Spleen (tissue), 11 donors: ENCODE measurements around the gene CNN3. TPM values are rescaled to one million over a fixed set of nuclear protein-coding genes. Genes with fewer than 3 reads are reported as not detected.
A peak's percentile ranks its signal among the peaks of the same experiment; 100 is the strongest.

Experiments
- DNase-seq: peaks from one replicate; pipeline ENCODE4 v3.0.0-alpha.2; 2020
- H3K27ac ChIP-seq, 8 donors: fragments of 200-600 bp; sonication (generic) in 7 of 8; 1 replicate in 4 of 8; 2 replicates in 4 of 8; pipeline versions ENCODE4 v1.5.0 to v1.8.0; 2016 to 2021; ENCODE audit warnings: inconsistent platforms in 4 of 8, mild to moderate bottlenecking in 4 of 8, moderate library complexity in 1 of 8
- H3K27me3 ChIP-seq, 7 donors: fragments of 200-600 bp; sonication (generic) in 6 of 7; replicated peaks in 1 of 7; 1 replicate in 4 of 7; 2 replicates in 3 of 7; pipeline versions ENCODE4 v1.5.0 to v1.8.0; 2016 to 2021; ENCODE audit warnings: inconsistent platforms in 3 of 7, mild to moderate bottlenecking in 1 of 7
- H3K36me3 ChIP-seq, 6 donors: fragments of 200-600 bp; sonication (generic) in 5 of 6; 1 replicate in 4 of 6; 2 replicates in 2 of 6; pipeline versions ENCODE4 v1.5.0 to v1.8.0; 2016 to 2021; ENCODE audit warnings: inconsistent platforms in 2 of 6
- H3K4me1 ChIP-seq, 6 donors: fragments of 200-600 bp; sonication (generic) in 5 of 6; 1 replicate in 3 of 6; 2 replicates in 3 of 6; pipeline versions ENCODE4 v1.5.0 to v1.8.0; 2016 to 2021; ENCODE audit warnings: inconsistent platforms in 3 of 6
- H3K4me3 ChIP-seq, 8 donors: fragments of 200-600 bp; sonication (generic) in 7 of 8; 1 replicate in 4 of 8; 2 replicates in 4 of 8; pipeline versions ENCODE4 v1.5.0 to v1.8.0; 2016 to 2021; ENCODE audit warnings: inconsistent platforms in 4 of 8, mild to moderate bottlenecking in 4 of 8, moderate library complexity in 2 of 8
- H3K9me3 ChIP-seq, 8 donors: fragments of 200-600 bp; sonication (generic) in 7 of 8; 1 replicate in 4 of 8; 2 replicates in 4 of 8; pipeline versions ENCODE4 v1.5.0 to v1.8.0; 2016 to 2021; ENCODE audit warnings: inconsistent platforms in 4 of 8
- CTCF ChIP-seq, 11 experiments: fragments of 200-600 bp in 7 of 11; fragments of 450-650 bp in 4 of 11; sonication (generic) in 4 of 11; IDR thresholded peaks in 8 of 11; conservative IDR thresholded peaks in 3 of 11; 1 replicate in 7 of 11; 2 replicates in 4 of 11; pipeline versions ENCODE4 v1.4.0 to v1.8.0; 2016 to 2021; ENCODE audit warnings: antibody characterized with exemption in 11 of 11, inconsistent platforms in 4 of 11, mild to moderate bottlenecking in 1 of 11
- POLR2A ChIP-seq, 3 donors: fragments of 450-650 bp; IDR thresholded peaks; one replicate each; pipeline ENCODE4 v1.5.1; 2017; ENCODE audit warnings: antibody characterized with exemption in 3 of 3, mild to moderate bottlenecking in 1 of 3
- POLR2AphosphoS5 ChIP-seq, 3 donors: sonication (generic); formaldehyde crosslinking; IDR thresholded peaks; one replicate each; pipeline ENCODE4 v1.5.1; 2017; ENCODE audit warnings: antibody characterized with exemption in 3 of 3
- WGBS, 5 donors: extraction: QIAGEN DNeasy Blood & Tissue Kit in 3 of 5; methylation state at CpG; one replicate each; pipeline versions ENCODE4 v1.1.5 to v1.1.7; 2013 to 2018; 5-methylcytosine and 5-hydroxymethylcytosine counted together
- intact Hi-C: fragments of 100-400 bp; cut with DNase I; formaldehyde crosslinking; loops from one replicate; pipeline ENCODE4 v1.15.0; 2023; ENCODE audit warnings: low total_unique reads
- polyA plus RNA-seq, 3 donors: library from polyadenylated mRNA; stranded (reverse); fragments of 200-250 nt; gene quantifications; one replicate each; pipeline ENCODE4 v1.2.1, GENCODE V29; 2013
- total RNA-seq, 7 donors: library from RNA; depleted of rRNA in 3 of 7; stranded (reverse); fragments of >200 nt in 3 of 7; fragmentation: NEBNext Ultra II Directional in 4 of 7; extraction: Animal tissue kit (Norgen Biotek cat#: 25700) in 4 of 7; gene quantifications; one replicate each; pipeline versions ENCODE4 v1.1.0 to v1.2.1, GENCODE V29; 2016 to 2021
- donor health status: healthy with polysubstance abuse.
- donor health status: DM: no; HTN: no; CAD: no; lungs with moderate emphysema.
- donor health status: DM: no; HTN: no; CAD: no.
- donor health status: Bipolar disorder and iron deficiency.
- donor health status: healthy.
- donor health status: DM: no; HTN: no; CAD: no.
- donor health status: DM: yes; HTN: yes; CAD: no.

Gene CNN3
- total and polyA plus RNA-seq, 10 donors: 27.4 to 124 (median 105) TPM

GRCh38 chr1:94953107-94953506, 26.2 kb upstream of the CNN3 start:
- Histone ChIP-seq H3K36me3 (no peaks in the 10 kb centered on the region), H3K27me3 (no peaks in the 10 kb centered on the region), H3K27ac (peak overlapping the region in 6 of 8 donors; percentile 10 to 68 (median 48)), H3K9me3 (no peaks in the 10 kb centered on the region), H3K4me1 (peaks cover 0 to 8% (median 2%) of the 10 kb centered on the region in 6 donors), H3K4me3 (no peak overlapping the region)
- no peak for DNase-seq
- intact Hi-C loops: no loop called here
- TF ChIP-seq POLR2AphosphoS5 (IDR thresholded peaks at IDR 0.05) (no peak), CTCF (IDR thresholded peaks at IDR 0.05 in 8 of 11, conservative IDR thresholded peaks at IDR 0.05 in 3 of 11) (no peak), POLR2A (IDR thresholded peaks at IDR 0.05) (no peak)

- Histone ChIP-seq H3K27me3 (no peaks in the 10 kb centered on the region), H3K36me3 (no peaks in the 10 kb centered on the region), H3K9me3 (no peaks in the 10 kb centered on the region), H3K4me1 (peaks cover 0 to 8% (median 2%) of the 10 kb centered on the region in 6 donors), H3K27ac (peak overlapping the region in 3 of 8 donors; percentile 22 to 68 (median 61)), H3K4me3 (no peak overlapping the region)
- TF ChIP-seq POLR2A (IDR thresholded peaks at IDR 0.05) (no peak), CTCF (IDR thresholded peaks at IDR 0.05 in 8 of 11, conservative IDR thresholded peaks at IDR 0.05 in 3 of 11) (no peak), POLR2AphosphoS5 (IDR thresholded peaks at IDR 0.05) (no peak)
- no peak for DNase-seq
- WGBS, 5 donors: 92 to 97% (median 96%) methylated on average over 5 of the region's 5 CpGs
- intact Hi-C loops: no loop called here
These were observed 25.6 kb upstream of the CNN3 start for GRCh38 chr1:94952539-94952938.

DNA sequence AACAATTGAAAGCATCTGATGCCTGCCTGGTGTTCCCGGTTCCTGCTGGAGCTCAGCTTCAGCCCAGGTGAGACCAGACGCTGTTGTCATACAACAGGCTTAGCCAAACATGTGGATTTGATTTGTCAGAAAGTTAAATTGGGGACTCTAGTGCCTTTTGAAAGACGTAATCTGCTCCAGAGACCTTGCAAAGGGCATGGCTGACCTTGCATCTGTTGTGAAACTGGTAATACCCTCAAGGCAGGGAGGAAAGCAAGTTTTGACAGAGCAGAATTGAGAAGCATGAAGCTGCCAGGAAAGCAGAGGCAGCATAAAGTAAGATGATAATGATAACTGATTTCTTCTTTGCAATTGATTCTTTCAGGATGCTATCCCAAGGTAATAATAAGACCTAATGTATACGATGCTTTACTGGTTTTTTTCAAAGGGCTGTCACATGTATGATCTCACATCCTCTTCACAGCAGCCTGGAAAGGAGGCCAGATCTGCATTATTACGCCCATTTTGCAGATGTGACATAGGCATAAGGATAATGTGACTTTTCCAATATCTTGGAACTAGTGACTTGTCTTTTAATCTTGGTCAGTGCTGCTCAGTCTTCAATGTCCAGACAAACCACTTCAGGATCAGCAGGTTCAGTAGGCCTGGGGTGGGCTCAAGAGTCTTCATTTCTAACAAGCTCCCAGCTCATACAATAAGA, 24.7 kb upstream of the CNN3 start:
- peak overlapping the region in 3 of 8 donors; percentile 7 to 33 (median 24) for H3K27ac ChIP-seq
- DNase-seq: no peak
- H3K4me1 ChIP-seq: peaks cover 0 to 8% (median 2%) of the 10 kb centered on the region in 6 donors
- intact Hi-C loops: no loop called here
- H3K36me3 ChIP-seq: no peaks in the 10 kb centered on the region
- no peaks in the 10 kb centered on the region for H3K9me3 ChIP-seq
- no peak for TF ChIP-seq POLR2A (IDR thresholded peaks at IDR 0.05)
- TF ChIP-seq CTCF (IDR thresholded peaks at IDR 0.05 in 8 of 11, conservative IDR thresholded peaks at IDR 0.05 in 3 of 11): no peak
- no peak for TF ChIP-seq POLR2AphosphoS5 (IDR thresholded peaks at IDR 0.05)
- no peaks in the 10 kb centered on the region for H3K27me3 ChIP-seq
- H3K4me3 ChIP-seq: no peak overlapping the region
- WGBS, 5 donors: 71 to 84% (median 75%) methylated on average over 5 of the region's 5 CpGs

- TF ChIP-seq POLR2AphosphoS5 (IDR thresholded peaks at IDR 0.05): no peak
- TF ChIP-seq POLR2A (IDR thresholded peaks at IDR 0.05): no peak
- TF ChIP-seq CTCF (IDR thresholded peaks at IDR 0.05 in 8 of 11, conservative IDR thresholded peaks at IDR 0.05 in 3 of 11): no peak
- Histone ChIP-seq H3K36me3 (no peaks in the 10 kb centered on the region), H3K4me1 (peaks cover 0 to 8% (median 2%) of the 10 kb centered on the region in 6 donors), H3K9me3 (no peaks in the 10 kb centered on the region), H3K4me3 (no peak overlapping the region), H3K27ac (peak overlapping the region in 2 of 8 donors; percentile 7 to 24), H3K27me3 (no peaks in the 10 kb centered on the region)
- whole genome bisulfite sequencing, 5 donors: 65 to 95% (median 87%) methylated on average over 2 of the region's 2 CpGs
- intact Hi-C loops: no loop called here
- DNase-seq: no peak
These were observed 24.1 kb upstream of the CNN3 start for GRCh38 chr1:94951046-94951445.
